Measurements from ENCODE around the gene PDGFA. TPM values are rescaled to one million over a fixed set of nuclear protein-coding genes. Genes with fewer than 3 reads are reported as not detected.

Gene PDGFA
- polyA plus RNA-seq, 1 experiment = 17.4 TPM

DNA sequence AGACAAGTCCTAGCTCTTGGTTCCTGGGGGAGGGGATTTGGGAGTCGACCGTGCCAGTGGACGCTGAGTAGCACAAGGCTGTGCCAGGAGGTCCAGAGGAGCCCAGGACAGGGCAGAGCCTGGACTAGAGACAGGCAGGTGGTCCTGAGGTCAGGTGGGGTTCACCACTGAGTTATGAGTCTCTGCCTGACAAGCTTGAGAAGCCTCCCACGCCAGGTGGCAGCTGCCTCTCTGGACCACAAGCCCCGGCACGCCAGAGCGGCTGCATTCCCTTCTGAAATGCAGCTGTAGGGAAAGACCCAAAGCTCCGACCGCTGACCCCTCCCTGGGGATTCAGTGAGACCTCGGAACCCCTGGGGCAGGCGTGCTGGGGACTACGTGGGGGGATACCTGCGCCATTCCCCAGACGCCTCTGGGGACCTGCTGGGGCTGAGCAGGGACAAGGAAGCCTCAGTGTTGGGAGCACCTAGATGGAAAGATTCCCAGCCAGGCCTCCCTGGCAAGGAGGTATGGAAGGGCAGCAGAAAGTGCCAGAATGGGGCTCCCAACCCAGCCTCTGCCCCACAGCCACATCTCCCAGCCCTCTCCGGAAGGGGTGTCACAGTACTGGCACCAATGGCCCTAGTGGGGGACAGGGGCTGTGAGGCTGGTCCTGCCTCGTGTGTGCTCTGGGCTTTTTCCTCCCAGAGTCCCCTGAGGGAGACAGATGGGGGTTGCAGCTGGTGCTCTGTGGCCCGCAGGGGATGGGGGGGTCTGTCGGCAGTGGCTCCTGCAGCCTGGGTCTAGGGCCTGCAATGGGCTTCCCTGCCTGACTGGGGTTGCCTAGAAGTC is 29.0 kb downstream of the PDGFA start:
- TF ChIP-seq, protein P1, sequence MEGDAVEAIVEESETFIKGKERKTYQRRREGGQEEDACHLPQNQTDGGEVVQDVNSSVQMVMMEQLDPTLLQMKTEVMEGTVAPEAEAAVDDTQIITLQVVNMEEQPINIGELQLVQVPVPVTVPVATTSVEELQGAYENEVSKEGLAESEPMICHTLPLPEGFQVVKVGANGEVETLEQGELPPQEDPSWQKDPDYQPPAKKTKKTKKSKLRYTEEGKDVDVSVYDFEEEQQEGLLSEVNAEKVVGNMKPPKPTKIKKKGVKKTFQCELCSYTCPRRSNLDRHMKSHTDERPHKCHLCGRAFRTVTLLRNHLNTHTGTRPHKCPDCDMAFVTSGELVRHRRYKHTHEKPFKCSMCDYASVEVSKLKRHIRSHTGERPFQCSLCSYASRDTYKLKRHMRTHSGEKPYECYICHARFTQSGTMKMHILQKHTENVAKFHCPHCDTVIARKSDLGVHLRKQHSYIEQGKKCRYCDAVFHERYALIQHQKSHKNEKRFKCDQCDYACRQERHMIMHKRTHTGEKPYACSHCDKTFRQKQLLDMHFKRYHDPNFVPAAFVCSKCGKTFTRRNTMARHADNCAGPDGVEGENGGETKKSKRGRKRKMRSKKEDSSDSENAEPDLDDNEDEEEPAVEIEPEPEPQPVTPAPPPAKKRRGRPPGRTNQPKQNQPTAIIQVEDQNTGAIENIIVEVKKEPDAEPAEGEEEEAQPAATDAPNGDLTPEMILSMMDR (IDR thresholded peaks at IDR 0.05; ENCODE audit: insufficient read depth, low read depth, low read length) = no peak
- Histone ChIP-seq H3K4me3 (ENCODE audit: low read depth, low read length) (no peak overlapping the region), H3K27me3 (ENCODE audit: control insufficient read depth, insufficient read depth, low read length) (peaks cover 8% of the 10 kb centered on the region), H3K36me3 (ENCODE audit: control insufficient read depth, insufficient read depth, low read length) (no peaks in the 10 kb centered on the region; the same call in 1 of the 2 replicates)
- ChIA-PET POLR2A (interaction anchor here (0.7 kb wide), 1 partner anchor 24 kb away, joined by 3 read pairs; no protein-coding TSS in a partner anchor), CTCF (no interaction called here)
- DNase-seq (ENCODE audit: low read depth) = no peak

DNA sequence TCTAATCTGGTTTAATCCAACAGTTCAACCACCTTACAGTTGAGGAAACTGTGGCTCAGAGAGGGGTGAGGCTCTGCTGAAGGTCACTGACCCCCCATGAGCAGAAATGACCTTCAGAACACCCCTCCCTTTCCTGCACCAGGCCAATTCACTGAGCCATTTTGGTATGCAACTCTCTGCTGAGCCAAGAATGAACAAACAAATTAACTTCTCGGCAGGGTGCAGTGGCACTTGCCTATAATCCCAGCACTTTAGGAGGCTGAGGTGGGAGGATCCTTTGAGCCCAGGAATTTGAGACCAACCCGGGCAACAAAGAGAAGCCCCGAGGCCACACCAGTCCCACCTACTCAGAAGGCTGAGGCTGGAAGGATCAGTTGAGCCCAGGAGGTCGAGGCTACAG is 29.8 kb downstream of the PDGFA start:
- ChIA-PET CTCF (no interaction called here), POLR2A (no interaction called here)
- H3K36me3 ChIP-seq (ENCODE audit: control insufficient read depth, insufficient read depth, low read length) = no peaks in the 10 kb centered on the region
- peaks cover 10% of the 10 kb centered on the region for H3K27me3 ChIP-seq (ENCODE audit: control insufficient read depth, insufficient read depth, low read length)
- DNase-seq (ENCODE audit: low read depth) = no peak
- H3K4me3 ChIP-seq (ENCODE audit: low read depth, low read length) = no peak overlapping the region
- TF ChIP-seq, protein P1 (IDR thresholded peaks at IDR 0.05; ENCODE audit: insufficient read depth, low read depth, low read length) = no peak

DNA sequence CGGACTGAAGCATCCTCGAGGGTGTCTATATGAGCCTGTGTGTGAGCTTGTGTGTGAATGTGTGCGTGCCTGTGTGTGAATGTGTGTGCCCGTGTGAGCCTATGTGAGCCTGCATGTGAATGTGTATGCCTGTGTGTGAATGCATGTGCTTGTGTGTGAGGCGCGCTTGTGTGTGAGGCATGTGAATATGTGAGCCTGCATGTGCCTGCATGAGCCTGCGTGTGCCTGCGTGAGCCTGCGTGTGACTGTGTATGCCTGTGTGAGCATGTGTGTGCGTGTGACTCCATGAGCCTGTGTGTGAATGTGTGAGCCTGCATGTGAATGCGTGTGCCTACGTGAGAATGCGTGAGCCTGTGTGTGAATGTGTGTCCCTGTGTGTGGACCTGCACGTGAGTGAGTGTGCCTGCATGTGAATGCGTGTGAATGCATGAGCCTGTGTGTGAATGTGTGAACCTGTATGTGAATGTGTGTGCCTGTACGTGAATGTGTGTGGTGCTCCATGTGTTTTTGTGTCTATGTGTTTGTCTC is 33.4 kb downstream of the PDGFA start:
- H3K36me3 ChIP-seq (ENCODE audit: control insufficient read depth, insufficient read depth, low read length) = no peaks in the 10 kb centered on the region
- ChIA-PET CTCF (no interaction called here), POLR2A (no interaction called here)
- no peak overlapping the region for H3K4me3 ChIP-seq (ENCODE audit: low read depth, low read length)
- TF ChIP-seq, protein P1 (IDR thresholded peaks at IDR 0.05; ENCODE audit: insufficient read depth, low read depth, low read length) = no peak
- peaks cover 10% of the 10 kb centered on the region for H3K27me3 ChIP-seq (ENCODE audit: control insufficient read depth, insufficient read depth, low read length)
- no peak for DNase-seq (ENCODE audit: low read depth)

DNA sequence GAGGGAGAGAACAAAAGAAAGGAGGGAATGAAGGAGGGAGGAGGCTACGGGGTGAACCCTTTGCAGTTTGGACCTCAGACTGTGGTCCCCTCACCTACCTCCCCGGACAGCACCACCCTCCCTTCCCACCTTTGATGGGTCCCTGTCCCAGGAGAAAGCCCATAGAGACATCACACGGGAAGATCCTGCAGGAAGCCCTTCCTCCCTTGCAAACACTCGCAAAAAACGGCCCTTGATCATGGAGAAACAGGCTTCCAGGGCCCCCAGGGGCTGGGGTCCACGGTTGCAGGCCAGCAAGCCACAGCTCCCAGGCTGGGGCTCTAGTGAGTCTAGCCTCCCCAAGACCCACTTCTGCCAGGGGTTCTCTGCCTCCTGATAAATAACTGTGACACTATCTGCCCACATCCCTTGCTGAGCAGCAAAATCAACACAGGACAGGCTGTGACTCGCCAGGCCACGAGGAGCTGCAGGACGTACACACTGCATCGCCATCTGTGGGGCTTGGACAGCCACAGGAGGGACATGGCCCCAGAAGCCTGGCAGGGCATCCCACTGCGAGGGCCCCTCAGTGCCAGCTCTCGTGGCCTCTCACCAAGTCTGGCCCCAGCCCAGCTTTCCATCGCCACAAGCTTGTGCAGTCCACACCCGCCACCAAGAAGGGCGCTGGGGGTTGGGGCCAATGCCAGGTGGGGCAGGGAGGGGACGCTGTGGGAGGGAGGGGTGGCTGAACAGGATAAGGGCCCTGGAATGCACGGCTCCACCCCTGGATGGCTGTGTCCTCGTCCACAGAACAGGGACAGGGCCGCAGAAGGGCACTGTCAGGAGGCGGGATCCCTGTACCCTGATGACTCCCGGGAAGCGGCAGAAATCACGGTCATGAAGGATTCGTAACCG is 34.2 kb downstream of the PDGFA start:
- CTCF ChIA-PET = interaction anchor here (0.5 to 0.6 kb wide), 2 partner anchors 21 to 70 kb away, joined by 3 to 4 read pairs; no protein-coding TSS in a partner anchor

More for the DNA sequence above, 34.2 kb downstream of the PDGFA start:
- no peak for DNase-seq (ENCODE audit: low read depth)
- no peaks in the 10 kb centered on the region for H3K36me3 ChIP-seq (ENCODE audit: control insufficient read depth, insufficient read depth, low read length)
- POLR2A ChIA-PET = interaction anchor here (0.6 kb wide), 1 partner anchor 54 kb away, joined by 3 read pairs; no protein-coding TSS in a partner anchor
- TF ChIP-seq, protein P1 (IDR thresholded peaks at IDR 0.05; ENCODE audit: insufficient read depth, low read depth, low read length) = no peak
- H3K4me3 ChIP-seq (ENCODE audit: low read depth, low read length) = no peak overlapping the region
- peaks cover 10% of the 10 kb centered on the region for H3K27me3 ChIP-seq (ENCODE audit: control insufficient read depth, insufficient read depth, low read length)

Data from BJ (cell line).